ENCODE measurements around the gene LLGL2.
A peak's percentile ranks its signal among the peaks of the same experiment; 100 is the strongest.

Gene LLGL2

DNA sequence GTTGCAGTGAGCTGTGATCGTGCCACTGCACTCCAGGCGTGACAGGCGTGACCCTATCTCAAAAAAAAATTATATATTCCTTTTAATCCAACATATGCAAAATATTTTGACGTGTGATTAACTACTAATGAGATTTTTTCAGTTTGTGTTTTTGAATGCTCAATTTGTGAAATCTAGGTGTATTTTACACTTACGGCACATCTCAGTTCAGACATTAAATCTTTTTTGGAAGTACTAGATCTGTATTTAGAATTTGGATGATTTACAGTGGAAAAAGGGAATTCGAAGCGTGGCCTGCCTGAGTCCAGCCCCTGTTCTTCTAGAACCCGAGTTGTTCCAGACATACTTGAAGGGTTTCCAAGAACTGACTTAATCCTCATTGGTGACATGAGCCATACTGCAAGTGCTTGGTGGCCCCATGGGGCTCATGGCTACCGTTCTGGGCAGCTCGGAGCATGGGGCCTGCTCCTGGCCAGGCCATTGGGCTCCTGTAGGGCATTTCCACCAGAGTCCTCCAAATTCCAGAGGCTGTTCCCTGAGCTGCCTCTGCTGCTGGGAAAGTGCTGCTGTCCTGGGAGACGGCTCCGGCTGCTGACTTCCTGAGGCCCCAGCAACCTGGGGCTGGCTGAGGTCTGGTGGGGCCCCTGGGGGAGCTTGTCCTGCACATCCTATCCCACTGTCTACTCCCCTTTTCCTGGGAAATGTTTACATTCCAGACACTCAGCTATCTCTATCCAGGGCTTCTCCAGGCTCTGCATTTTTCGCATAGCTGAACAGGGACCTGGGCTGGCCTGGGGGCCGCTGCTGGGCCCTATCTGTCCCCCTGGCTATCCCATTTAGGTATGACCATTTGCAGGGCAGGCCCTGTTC lies 27.2 kb downstream of the LLGL2 start:
- DNase-seq (ENCODE audit: low spot score) = no peak

DNA sequence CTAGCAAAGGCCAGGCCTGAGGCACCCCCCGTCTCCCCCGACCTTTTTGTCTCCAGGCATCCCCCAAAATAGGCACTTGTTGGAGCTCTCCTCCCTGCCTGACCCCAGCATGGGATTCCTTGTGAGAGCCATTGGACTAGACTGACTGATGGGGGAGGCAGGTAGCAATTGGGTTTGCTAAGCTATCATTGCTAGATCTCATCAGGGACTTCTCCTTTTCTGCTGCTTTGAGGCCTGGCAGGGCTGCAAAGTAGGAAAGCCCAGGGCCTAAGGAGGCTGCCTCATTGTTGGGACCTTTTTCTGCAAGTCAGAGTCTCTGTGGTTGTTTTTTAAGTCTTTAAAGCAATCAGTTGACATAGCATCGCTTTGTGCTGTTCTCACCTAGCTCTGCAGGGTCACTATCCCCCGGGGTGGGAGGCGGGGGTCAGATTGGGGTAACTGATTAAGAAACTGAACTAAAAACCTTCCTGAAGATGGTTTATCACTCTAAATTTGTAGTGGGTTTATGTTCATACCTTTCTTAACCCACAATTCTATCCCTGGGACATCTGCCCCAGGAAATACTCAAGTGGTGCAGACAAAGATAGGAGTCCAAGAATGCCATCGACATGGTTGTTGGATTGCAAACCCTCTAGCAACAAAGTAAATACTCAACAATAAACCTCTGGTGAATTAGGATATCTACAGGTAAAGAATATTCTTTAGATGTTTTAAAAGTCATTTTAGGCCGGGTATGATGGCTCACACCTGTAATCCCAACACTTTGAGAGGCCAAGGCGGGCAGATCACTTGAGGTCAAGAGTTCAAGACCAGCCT lies 28.0 kb downstream of the LLGL2 start:
- no peak for DNase-seq (ENCODE audit: low spot score)

DNA sequence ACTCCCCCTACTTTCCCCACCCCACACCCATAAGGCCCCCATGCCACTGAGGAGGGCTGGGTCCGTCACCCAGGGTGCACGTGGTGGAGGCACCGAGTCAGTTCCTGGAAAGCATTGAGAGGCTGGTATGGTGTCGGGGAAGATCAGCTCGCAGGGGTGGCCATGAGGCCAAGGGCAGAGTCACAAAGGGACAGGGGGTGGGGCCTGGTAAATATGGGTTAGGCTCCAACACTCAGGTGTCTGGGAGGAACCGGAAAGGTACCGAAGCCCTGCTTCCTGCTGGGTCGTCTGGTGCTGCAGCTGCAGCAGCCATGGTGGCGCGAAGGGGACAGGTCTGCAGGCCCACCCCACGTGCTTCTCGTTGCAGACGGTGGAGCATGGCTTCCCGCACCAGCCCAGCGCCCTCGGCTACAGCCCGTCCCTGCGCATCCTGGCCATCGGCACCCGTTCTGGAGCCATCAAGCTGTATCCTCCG lies 30.2 kb downstream of the LLGL2 start:
- no peak for DNase-seq (ENCODE audit: low spot score)

DNA sequence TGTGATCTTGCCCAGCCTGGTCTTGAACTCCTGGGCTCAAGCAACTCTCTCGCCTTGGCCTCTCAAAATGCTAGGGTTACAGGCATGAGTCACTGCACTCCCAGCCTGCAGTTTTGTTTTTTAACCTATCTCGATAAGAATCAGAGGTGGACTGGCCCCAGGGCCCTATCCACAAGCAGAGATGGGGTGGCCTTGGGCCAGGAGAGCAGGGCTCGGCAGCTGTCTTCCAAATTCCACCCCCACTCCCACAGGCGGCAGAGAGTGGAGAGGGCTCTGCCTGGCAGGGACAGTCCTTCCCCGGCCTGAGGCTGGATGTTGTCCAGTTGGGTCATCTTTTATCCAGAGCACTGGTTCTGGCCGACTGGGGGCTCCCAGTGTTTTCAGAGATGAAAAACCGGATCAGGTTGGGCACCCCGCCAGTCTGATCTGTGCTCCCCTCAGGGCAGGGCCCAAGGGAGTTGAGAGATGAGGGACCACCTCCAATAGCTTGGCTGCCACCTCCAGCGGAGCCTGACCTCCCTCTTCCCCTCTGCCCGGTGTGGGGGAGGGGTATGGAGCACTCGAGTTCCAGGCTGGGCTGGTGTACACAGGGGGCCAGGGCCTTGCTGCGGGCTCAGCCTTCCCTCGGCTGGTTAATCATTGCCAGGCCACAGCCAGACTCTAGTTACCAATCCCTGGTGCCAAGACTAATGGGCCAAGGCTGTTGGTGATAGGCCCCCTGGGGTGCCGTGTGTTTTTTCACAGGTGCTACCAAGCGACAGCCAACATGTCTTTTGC lies 31.8 kb downstream of the LLGL2 start:
- peak; percentile 92 for DNase-seq (ENCODE audit: low spot score)

DNA sequence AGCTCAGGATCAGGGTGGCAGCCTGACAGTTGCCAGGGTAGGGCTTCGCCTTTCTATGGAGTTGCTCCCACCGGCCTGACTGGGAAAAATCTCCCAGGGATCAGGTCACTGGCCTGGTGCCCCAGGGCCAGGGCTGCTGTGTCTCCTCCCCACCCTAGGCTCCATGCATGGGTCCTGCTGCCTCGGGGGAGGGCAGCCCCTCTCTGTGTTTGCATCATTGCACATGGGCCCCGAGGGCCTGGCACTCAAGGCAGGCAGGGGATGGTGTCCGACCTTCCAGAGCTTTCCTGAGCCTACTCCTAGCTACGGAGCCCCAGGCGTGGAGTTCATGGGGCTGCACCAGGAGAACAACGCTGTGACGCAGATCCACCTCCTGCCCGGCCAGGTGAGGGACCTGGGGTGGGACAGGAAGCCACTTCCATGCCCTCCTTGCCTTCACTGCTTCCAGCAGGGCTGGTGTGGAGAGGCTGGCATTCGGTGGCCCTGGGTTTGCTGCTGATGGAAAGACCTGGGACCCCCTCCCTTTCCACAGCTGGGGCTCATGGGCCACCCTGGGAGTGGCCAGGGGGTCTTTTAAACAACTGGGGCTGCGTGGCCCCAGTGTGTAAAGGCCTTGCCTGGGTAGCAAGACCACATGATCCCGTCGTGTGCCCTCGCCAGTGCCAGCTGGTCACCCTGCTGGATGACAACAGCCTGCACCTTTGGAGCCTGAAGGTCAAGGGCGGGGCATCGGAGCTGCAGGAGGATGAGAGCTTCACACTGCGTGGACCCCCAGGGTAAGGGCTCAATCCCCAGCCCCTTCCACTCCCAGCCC lies 32.6 kb downstream of the LLGL2 start:
- DNase-seq (ENCODE audit: low spot score) = peak; percentile 24

DNA sequence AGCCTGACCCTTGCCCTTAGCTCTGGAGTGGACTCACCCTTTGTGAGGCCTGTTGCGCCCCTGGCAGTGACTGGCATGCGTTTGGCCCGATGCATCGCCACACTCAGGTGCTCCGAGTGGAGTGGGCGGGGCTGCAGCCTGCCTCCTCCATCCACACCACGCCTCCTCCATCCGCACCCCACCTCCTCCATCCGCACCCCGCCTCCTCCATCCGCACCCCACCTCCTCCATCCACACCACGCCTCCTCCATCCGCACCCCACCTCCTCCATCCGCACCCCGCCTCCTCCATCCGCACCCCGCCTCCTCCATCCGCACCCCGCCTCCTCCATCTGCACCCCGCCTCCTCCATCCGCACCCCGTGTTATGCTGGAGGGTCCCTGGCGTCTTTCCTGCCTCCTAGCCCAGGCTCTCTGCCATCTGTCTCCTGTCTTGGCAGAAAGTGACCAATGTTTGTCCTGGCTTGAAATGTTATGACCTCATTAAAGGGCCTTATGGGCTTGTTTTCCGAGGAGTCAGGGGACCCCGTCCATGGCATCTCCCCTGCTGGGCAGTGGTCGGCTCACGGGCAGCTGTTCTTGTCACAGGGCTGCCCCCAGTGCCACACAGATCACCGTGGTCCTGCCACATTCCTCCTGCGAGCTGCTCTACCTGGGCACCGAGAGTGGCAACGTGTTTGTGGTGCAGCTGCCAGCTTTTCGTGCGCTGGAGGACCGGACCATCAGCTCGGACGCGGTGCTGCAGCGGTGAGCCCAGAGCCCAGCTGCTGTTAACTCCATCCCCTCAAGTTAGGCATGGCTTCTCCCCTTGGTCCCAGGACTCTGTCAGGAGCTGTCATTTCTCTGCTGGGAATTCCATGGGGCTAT lies 33.4 kb downstream of the LLGL2 start:
- no peak for DNase-seq (ENCODE audit: low spot score)

DNA sequence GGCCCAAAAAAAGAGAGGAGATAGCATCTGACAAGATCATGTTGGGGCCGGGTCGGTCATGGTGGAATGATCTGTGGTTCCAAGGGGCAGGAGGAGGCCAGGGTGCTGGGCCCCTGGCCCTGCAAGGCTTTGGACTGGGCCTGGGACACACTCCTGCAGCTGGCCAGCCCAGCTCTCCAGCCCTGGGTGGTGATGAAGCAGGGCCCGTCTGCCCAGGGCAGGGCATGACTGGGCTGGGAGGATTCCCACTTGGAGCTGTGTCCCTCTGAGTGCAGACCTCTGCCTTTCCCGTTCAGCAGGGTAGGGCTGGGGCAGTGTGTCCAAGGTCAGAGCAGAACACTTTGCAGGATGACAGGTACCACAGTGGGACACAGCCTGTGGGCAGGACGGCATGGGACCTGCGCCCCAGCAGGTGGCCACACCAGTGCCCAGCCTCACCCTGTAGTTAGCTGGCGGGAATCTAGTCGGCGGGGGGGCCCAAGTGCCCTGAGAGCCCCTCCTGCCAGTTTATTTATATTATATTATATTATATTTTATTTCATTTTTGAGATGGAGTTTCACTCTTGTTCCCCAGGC lies 34.5 kb downstream of the LLGL2 start:
- DNase-seq (ENCODE audit: low spot score) = no peak

DNA sequence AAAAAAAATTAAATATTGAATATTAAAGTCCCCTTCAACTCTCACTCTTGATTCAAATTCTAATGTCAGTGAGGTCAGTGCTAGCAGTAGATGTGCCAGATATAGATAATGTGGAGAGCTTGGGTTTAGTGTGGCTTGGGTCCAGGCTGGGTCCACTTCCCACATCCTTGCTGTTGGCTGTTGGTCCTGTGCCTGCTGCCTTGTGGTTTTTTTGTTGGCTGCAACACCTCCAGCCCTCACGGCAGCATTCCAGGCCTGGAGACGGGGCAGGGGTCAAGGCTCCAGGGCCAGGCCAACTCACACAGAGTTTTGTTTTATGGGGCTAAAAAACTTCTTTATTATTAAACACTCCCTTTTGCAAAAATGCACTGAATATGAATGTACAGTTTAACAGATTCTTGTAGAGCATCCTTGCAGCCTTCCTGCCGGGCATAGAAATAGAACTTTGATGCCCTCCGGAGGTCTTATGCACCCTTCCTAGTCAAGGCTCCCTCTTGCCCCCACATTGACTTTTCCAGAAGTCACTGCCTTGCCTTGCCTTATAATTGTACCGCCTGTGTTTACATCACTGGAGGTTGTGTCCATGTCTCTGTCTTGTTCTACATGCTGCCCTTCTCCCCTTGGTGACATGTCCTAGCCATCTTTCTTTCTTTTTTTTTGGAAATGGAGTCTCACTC lies 36.6 kb downstream of the LLGL2 start:
- DNase-seq (ENCODE audit: low spot score) = no peak

DNA sequence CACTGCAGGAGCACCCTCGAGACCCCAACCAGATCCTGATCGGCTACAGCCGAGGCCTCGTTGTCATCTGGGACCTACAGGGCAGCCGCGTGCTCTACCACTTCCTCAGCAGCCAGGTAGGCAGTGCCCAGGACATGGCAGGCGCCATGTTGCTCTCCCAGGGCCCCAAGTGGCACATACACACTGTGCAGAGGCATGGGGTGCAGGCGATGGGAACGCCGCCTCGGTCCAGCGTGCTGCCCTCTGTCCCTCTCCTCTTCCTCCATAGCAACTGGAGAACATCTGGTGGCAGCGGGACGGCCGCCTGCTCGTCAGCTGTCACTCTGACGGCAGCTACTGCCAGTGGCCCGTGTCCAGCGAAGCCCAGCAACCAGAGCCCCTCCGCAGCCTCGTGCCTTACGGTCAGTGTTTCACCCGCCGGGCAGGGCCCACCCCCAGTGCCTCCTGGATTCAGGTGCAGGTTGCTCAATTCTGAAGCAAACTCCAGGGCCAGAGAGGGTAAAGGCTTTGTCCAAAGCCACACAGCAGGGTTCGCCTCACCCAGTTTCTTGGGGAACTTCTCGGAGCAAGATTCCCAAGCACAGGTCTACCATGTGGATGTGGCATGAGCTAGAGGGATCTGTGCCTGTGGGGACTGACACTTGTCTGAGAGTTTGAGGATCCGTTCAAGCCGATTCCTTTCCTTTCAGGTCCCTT lies 37.7 kb downstream of the LLGL2 start:
- no peak for DNase-seq (ENCODE audit: low spot score)

DNA sequence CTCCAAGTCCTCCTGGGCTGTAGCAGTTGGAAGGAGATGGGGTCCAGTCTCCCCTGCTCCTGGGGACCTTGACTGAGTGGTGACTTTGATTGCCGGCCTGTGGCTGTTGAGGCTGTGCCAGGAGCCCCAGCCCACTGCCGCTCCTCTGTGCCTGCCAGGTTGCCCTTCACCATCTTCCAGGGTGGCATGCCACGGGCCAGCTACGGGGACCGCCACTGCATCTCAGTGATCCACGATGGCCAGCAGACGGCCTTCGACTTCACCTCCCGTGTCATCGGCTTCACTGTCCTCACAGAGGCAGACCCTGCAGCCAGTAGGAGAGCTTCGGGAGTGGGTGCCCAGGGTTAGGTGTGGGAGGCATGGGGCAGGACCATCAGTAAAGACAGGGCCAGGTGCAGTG lies 38.7 kb downstream of the LLGL2 start:
- no peak for DNase-seq (ENCODE audit: low spot score)

DNA sequence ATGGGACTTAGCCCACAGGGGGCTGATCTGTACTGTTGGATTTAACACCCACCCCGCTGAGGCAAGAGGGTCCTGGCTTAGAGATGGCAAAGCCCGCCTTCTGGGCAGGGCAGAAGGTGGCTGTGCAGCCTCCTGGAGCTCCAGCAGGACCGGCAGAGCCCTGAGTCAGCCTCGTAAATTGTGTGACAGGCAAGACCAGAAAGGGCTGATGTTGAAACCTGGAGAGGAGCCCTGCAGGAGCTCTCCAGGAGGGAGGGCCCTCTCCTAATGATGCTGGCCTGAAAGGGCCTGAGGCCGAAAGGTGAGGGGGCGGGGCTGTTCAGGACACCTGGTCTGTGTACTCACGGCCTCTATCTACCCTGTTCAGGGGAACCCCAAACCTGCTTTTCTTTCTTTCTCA lies 39.6 kb downstream of the LLGL2 start:
- DNase-seq (ENCODE audit: low spot score) = no peak

DNA sequence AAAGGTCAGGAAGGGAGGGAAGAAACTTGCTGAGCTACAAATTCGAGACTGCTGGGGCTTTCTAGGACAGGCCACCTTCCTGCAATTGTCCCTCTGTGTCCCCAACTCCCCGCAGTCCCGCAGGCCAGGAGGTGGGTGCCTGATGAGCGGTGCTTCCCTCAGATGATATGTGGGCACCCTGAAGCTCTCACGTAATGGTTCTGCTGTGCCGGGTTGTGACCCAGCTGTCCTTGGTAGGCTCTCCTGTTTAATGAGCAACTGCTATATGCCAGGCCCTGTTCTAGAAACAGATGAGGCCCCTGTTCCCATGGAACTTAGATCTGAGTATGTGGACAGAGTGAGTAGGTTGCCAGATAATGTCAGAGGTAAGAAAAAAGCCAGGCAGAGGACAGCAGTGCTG lies 40.1 kb downstream of the LLGL2 start:
- DNase-seq (ENCODE audit: low spot score) = no peak

DNA sequence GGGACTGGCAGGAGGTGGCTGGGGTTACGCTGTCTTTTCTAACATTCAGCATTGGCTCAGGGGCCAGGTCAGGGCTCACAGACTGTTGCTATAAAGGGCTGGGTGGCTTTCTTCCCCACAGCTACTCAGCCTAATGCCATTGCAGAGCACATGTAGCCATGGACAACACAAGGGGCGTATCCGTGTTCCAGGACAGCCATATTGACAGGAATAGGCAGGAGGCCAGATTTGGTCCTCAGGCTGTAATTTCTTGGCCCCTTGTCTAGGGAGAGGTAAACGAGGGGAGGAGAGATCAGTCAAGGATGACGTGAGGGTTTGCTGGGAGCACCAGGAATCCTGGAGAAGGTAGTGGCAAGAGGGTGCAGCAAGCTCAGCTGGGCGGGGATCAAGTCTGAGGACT lies 40.9 kb downstream of the LLGL2 start:
- DNase-seq (ENCODE audit: low spot score) = no peak

DNA sequence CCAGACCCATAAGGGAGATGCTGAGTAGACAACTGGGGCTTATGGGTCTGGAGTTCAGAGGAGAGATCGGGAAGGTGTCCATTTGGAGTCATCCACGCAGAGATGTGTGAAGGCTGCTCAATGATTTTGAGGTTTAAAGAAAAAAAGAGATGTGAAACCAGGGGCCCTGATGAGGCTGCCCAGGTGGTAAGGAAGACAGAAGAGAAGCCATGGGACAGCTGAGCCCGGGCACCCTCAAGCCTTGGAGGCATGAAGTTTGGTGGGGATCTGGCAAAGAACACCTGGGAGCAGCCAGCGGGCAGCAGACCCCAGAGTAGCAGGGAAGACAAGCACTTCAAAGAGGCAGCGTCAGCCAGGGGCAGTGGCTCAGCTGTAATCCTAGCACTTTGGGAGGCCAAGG lies 41.3 kb downstream of the LLGL2 start:
- no peak for DNase-seq (ENCODE audit: low spot score)

DNA sequence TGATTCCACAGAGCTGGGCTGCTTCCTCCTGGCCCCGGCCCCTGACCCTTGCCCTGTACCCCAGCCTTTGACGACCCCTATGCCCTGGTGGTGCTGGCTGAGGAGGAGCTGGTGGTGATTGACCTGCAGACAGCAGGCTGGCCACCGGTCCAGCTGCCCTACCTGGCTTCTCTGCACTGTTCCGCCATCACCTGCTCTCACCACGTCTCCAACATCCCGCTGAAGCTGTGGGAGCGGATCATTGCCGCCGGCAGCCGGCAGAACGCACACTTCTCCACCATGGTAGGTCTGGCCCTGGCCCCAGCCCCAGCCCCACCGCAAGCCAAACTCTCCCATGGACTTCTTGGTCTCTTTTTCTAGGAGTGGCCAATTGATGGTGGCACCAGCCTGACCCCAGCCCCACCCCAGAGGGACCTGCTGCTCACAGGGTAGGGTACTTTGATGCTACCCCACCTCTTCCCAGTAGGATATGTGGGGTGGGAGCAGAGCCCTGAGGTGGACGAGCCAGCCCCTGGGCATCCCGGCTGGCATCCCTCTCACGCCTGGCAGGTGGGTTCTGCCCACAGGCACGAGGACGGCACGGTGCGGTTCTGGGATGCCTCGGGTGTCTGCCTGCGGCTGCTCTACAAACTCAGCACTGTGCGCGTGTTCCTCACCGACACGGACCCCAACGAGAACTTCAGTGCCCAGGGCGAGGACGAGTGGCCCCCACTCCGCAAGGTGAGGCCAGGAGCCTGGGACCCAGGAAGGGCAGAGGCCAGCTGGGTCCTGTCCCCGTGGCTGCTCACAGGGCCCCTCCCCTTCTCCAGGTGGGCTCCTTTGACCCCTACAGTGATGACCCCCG lies 43.1 kb downstream of the LLGL2 start:
- no peak for DNase-seq (ENCODE audit: low spot score)

DNA sequence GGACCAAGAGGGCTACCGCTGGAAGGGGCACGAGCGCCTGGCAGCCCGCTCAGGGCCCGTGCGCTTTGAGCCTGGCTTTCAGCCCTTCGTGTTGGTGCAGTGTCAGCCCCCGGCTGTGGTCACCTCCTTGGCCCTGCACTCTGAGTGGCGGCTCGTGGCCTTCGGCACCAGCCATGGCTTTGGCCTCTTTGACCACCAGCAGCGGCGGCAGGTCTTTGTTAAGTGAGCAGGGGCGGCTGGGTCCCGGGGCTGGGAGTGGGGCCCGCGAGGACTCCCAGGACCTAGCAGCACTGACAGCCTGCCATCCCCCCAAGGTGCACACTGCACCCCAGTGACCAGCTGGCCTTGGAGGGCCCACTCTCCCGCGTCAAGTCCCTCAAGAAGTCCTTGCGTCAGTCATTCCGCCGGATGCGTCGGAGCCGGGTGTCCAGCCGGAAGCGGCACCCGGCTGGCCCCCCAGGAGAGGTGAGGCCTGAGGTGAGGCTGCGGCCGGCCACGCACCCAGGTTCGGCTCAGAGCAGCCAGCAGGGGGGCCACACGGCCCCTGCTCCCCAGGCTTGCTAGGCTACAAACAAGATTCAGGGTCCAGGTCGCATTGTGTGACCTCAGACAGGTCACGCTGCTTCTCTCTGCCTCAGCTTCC lies 44.7 kb downstream of the LLGL2 start:
- no peak for DNase-seq (ENCODE audit: low spot score)

DNA sequence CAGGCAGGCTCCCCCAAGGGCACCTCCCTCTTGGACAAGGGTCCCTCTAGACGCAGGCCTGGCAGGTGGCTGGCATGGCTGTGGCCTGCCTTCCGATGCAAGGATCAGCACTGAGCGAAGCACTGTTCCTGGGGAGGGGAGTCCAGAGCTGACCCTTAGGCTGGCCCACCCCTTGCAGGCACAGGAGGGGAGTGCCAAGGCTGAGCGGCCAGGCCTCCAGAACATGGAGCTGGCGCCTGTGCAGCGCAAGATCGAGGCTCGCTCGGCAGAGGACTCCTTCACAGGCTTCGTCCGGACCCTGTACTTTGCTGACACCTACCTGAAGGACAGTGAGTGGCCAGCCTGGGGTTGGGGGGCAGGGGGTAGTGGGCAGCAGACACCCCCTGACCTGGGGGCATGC lies 45.3 kb downstream of the LLGL2 start:
- DNase-seq (ENCODE audit: low spot score) = no peak
